Stimulated activated CD8-positive, alpha-beta memory T cell treated with anti-CD3 and anti-CD28 coated beads, Interleukin-7, amount 100 ng/mL, for 24 hours (primary cell): ENCODE data around the gene TMIE.

ENCODE experiments used
- DNase-seq: peaks from one replicate; pipeline ENCODE4 v3.0.0-alpha.2; 2020; ENCODE audit warnings: low read depth

TMIE gene

GRCh38 chr3:46669191-46669999 is 31.8 kb upstream of the TMIE start:
- DNase-seq = no peak

GRCh38 chr3:46670000-46670890 is 30.9 kb upstream of the TMIE start:
- DNase-seq = no peak

GRCh38 chr3:46670891-46671427 is 30.2 kb upstream of the TMIE start:
- no peak for DNase-seq

DNA sequence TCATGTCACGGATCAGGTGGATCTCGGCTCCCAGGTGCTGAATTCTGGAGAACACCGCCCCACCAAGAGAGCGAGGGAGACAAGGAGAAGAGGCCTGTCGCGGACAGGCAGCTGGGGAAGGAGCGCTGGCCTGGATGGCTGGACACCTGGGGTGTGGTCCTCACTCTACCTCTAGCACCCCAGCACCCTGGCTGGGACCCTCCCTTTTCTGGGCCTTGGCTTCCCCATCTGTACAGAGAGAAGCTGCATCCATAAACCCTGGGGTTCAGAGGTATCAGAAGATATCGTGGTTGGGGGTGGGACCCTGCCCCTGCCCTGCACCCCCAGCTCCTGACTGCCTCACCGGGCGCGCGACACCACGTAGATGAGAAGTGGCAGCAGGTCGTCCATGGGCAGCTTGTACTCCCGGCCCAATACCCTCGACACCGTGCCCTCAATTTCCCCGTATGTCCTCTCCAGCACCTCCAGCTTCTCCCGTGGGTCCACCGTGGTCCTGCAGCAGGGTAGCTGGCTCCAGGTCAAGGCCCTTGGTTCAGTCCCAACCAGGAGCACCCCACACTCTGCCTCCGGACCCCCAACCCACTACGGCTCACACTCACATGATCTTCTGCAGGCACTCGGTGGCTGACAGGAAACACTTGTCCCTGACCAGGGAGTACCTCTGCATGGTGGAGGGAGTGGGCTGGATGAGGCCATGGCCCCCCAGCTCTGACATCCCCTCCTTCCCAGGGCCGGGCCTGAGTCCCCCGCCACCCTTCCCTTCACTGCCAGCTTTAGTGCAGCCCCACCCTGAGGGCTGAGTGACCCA is 29.4 kb upstream of the TMIE start:
- DNase-seq = no peak

DNA sequence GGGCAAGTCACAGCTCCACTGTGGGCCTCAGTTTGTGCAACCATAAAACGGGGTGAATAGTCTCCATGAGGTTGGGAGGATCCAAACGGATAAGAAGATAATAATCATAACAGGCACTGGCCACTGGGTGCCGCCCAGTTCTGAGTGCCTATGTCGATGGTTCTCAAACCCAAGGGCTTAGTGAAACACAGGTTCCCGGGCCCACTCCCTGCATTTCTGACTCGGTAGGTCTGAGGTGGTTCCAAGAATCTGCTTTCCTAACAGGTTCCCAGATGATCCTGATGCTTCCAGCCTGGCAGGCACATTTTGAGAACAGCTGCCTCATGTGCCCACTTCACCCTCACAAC is 28.9 kb upstream of the TMIE start:
- no peak for DNase-seq

- DNase-seq = no peak
Measured at GRCh38 chr3:46673151-46674030, 27.8 kb upstream of the TMIE start.

DNA sequence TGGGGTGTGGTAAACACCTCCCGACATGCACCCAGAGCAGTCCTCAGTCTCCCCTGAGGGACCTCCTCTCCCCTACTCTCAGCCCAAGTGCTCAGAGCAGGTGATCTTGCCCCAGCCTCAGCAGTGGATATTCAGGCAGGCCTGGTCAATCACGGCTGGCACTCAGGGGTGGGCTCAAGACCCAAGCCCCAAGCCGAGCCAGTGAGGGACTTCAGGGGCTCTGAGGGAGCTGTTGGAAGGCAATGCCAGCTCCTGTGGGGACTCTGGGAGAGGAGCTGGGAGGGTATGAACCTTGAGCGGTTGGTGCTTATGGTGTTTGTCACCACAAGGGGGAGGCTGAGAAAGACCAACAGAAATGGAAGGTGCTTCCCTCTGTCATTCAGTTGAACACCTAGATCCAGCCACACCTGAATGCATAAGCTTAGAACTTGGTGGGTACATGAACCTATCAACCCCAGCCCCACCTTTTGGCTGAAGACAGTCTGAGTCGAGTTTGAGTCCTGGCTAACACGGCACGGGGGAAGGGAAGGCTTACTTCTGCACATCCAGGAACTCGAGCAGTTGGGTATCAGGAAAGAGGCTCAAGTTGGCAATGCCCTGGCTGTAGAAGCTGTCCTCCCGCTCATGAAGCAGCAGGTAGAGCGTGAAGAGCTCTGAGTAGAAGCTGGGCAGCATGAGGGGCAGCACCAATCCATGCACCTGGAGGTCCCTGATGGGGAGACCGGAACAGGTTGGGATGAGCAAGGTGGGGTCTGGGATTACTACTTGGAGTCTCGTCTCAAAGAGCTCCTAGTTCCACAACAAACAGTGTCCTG is 27.0 kb upstream of the TMIE start:
- no peak for DNase-seq

- DNase-seq = no peak
Measured at GRCh38 chr3:46675426-46675825, 25.8 kb upstream of the TMIE start.

DNA sequence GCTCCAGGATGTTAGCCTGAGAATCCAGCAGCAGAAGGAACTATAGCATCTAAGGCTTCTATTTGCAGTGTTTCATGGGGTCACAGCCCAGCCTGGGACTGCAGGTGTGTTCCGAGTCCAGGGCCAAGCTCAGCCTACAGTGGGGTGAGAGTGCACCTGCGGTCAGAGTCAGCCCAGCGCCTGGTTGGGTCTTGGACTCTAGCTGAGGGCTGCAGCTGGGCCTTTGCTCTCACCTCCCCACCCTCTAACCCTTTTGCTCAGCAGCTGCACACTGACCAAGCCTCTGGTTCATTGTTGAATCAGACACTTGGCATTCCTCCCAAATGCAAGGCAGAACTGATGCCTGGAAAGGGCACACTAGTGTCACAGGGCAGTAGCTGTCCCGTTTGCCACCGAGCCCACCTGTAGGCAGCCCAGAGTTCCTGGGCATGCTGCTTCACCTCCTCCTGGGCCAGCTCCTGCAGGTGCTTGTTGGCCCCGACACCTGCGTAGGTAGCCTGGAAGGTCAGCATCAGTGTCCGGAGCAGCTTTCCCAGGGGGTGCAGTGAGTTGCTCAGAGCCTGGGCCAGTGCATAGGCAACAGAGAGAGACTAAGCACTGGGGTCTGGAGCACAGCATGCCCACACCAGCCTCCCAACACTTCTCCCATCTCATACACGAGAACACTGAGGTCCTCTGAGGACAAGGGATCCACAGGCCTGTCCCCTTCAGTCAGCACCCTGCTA is 25.2 kb upstream of the TMIE start:
- no peak for DNase-seq

DNA sequence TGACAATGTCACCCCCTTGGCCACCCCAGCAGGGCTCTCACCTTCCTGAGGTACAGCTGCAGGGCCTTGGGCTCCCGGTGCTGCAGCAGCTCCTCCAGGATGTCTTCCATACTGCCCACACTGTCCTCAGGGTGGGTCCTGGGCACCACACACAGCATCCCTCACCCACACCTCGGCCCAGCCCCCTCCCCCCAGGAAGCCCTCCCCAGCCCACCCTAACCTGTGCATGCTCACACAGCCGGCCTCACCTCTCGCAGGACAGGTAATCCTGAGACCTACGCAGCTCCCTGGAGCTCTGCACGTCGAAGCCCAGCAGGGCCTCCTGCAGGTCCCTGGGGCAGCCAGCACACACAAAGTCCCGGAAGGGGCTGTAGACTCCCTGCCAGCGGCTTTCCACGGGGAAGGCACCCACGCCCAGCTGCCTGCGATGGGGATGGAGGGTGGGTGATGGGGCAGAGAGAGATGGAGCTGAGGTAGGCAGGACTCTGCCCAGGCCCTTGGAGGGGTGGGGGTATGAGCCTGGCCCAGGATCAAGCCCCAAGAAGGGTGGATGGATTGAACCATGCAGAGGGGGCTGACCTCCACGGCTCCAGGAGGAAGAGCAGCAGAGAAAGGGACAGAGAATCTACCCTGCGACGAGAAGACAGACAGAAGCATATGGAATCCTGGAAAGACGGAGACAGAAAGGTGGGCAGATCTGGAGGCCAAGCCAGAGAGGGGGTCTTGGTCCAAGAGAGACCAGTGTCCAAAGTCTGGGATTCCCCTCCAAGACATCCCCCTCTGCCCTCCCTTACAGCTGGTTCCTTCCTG is 24.4 kb upstream of the TMIE start:
- no peak for DNase-seq

- DNase-seq = no peak
Measured at GRCh38 chr3:46677411-46677726, 23.8 kb upstream of the TMIE start.

DNA sequence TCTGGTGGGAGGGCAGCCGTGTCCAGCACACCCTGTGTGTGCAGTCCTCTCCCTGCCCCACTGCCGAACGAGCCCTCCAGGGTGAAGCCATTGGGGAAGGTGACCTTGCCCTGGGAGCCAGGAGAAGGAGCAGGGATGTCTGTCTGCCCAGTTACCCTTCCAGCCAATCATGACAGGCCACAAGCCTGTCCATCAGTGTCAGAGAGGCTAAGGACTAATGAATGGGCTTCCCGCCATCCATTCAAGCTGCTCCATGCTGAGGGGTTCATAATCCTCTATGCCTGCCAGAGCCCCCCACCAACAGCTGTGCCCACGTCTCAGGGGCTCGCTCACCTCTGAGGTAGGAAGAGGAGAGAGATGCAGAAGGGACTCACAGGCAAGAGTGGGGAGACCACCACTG is 22.9 kb upstream of the TMIE start:
- DNase-seq = no peak

GRCh38 chr3:46679681-46680080 is 21.5 kb upstream of the TMIE start:
- DNase-seq = no peak

GRCh38 chr3:46680298-46680826 is 20.8 kb upstream of the TMIE start:
- no peak for DNase-seq

- DNase-seq = no peak
Measured at GRCh38 chr3:46681387-46681786, 19.8 kb upstream of the TMIE start.

DNA sequence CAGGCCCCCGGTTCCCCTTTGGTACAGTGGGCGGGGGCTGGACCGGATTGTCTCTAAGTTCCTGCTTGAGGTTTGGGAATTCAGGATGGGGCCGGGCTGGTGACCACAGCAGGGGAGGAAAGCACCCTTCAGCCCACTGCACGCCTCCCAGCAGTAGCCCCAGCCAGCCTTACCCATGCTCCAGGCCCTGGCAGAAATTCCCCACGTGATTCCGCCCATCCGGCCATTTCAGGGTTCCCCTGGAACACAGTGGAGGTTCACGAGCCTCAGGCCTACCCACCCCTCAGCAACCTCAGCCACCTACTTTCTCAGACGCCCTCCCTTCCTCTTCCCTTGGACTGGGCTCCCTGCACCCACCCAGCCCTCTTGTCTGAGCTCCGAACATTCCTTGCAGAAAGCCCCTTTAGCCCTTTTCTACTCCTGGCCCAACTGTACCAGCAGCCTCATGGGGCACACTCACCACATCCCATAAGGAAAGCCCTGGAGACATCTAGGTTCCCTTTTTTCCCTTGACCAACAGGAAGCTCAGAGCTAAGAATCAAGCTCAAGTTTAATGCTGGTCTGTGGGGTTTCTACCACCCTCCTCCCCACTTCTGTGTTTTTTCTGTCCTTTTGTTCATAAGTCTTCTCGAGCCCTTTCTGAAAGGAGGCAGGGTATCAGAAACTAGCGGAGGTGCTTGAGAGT is 19.2 kb upstream of the TMIE start:
- no peak for DNase-seq

DNA sequence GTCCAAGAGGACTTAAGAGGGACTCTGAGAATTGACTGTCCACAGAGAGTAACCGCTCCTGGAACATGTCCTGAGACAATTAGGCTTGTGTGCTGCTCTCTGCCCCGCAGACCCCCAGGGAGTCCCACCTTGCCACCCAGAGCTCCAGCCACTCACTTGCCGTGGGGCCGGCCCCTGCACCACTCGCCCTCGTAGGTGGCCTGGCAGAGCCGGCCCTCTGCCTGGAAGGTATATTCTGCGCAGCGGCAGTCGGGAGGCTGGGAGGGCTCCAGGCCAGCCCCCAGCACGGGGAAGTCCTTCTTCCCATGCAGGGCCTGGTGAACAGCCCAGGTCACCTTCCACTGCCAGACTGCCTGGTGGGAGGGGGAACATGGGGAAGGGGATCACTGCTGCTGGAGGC is 18.2 kb upstream of the TMIE start:
- no peak for DNase-seq

DNA sequence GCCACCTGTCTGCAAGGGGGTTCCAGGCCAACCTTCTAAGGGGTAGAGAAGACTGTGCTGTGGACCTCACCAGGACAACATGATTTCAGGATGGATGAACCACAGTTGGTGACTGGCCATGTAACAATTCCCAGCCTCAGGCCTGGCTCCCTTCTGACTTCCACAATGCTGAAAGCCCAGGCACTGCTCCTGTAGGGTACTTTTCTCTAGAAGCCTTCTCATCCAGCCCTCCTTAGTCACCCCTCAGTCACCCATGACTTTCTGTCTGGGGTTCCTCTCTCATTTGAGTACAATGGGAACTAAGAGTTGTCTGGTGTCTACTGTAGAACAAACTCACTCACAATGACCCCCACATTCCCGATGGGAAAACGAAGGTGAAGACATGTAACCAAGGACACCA is 16.3 kb upstream of the TMIE start:
- no peak for DNase-seq
